ENCODE data around the gene GCG. TPM values are rescaled to one million over a fixed set of nuclear protein-coding genes. Genes with fewer than 3 reads are reported as not detected.

Gene GCG
- total RNA-seq, 1 donor from 2014 or later: not detected

GRCh38 chr2:162113088-162113775, 38.8 kb downstream of the GCG start:
- peaks cover 6% of the 10 kb centered on the region for H3K4me1 Mint-ChIP-seq (ENCODE audit: unreplicated experiment)
- H3K36me3 Mint-ChIP-seq (ENCODE audit: unreplicated experiment): no peaks in the 10 kb centered on the region
- no peak for TF ChIP-seq CTCF (IDR thresholded peaks at IDR 0.05)
- peaks cover 8% of the 10 kb centered on the region for H3K9me3 Mint-ChIP-seq (ENCODE audit: unreplicated experiment)
- peaks cover 14% of the 10 kb centered on the region for H3K27me3 Mint-ChIP-seq (ENCODE audit: unreplicated experiment)
- DNase-seq (ENCODE audit: extremely low spot score, unreplicated experiment): no peak
- no peak overlapping the region for H3K4me3 Mint-ChIP-seq (ENCODE audit: unreplicated experiment)
- no peak overlapping the region for H3K27ac Mint-ChIP-seq (ENCODE audit: unreplicated experiment)

GRCh38 chr2:162111958-162112850, 39.8 kb downstream of the GCG start:
- peaks cover 6% of the 10 kb centered on the region for H3K4me1 Mint-ChIP-seq (ENCODE audit: unreplicated experiment)
- no peak overlapping the region for H3K4me3 Mint-ChIP-seq (ENCODE audit: unreplicated experiment)
- peaks cover 25% of the 10 kb centered on the region for H3K27me3 Mint-ChIP-seq (ENCODE audit: unreplicated experiment)
- H3K27ac Mint-ChIP-seq (ENCODE audit: unreplicated experiment): no peak overlapping the region
- DNase-seq (ENCODE audit: extremely low spot score, unreplicated experiment): no peak
- TF ChIP-seq CTCF (IDR thresholded peaks at IDR 0.05): no peak
- H3K36me3 Mint-ChIP-seq (ENCODE audit: unreplicated experiment): no peaks in the 10 kb centered on the region
- peaks cover 8% of the 10 kb centered on the region for H3K9me3 Mint-ChIP-seq (ENCODE audit: unreplicated experiment)

DNA sequence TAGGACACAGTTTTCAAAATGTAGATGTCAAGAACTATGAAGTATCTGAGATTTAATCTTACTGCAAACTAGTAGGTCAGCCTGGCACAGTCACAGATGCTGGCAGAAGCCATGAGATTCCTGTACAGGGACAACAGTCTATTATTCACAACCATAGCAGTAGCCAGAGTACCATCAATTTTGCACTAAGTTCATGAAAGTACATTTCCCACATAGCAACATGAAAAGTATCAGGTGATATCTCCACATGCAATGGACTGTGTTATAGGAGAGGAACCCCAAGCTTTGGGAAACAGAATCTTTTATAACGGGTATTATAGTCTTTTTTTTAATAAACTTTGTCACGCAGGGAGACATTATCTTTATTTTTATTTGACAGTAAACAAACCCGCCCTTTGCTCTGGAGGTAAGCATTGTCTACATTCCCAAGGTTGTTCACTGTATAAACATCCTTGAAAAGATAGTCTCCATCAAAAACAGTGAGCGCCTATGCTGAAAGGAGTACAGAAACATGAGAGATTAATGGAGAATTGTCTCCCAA, 44.6 kb downstream of the GCG start:
- H3K9me3 Mint-ChIP-seq (ENCODE audit: unreplicated experiment): no peaks in the 10 kb centered on the region
- no peak for TF ChIP-seq CTCF (IDR thresholded peaks at IDR 0.05)
- H3K27me3 Mint-ChIP-seq (ENCODE audit: unreplicated experiment): peaks cover 43% of the 10 kb centered on the region
- no peak overlapping the region for H3K4me3 Mint-ChIP-seq (ENCODE audit: unreplicated experiment)
- no peaks in the 10 kb centered on the region for H3K4me1 Mint-ChIP-seq (ENCODE audit: unreplicated experiment)
- DNase-seq (ENCODE audit: extremely low spot score, unreplicated experiment): no peak
- H3K27ac Mint-ChIP-seq (ENCODE audit: unreplicated experiment): no peak overlapping the region
- H3K36me3 Mint-ChIP-seq (ENCODE audit: unreplicated experiment): no peaks in the 10 kb centered on the region

DNA sequence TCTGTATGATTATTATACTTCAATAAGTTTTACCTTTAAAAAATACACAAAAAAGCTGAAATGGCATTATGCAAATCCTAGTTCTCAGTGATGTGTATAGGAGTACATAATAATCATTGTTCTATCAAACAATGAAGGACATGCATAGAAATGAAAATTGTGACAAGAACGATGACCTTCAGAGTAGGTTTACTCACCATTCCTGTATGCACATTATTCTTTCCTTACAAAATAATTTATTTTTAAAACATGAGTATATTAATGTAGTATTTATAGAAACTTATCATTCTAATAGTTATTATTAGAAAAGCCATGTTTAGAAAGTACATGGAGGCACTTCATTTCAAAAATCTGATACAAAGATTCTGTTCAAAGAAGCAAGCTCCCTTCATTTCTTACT, 45.3 kb downstream of the GCG start:
- Mint-ChIP-seq H3K9me3 (ENCODE audit: unreplicated experiment) (no peaks in the 10 kb centered on the region), H3K4me3 (ENCODE audit: unreplicated experiment) (no peak overlapping the region), H3K27ac (ENCODE audit: unreplicated experiment) (no peak overlapping the region), H3K4me1 (ENCODE audit: unreplicated experiment) (no peaks in the 10 kb centered on the region), H3K27me3 (ENCODE audit: unreplicated experiment) (peaks cover 45% of the 10 kb centered on the region), H3K36me3 (ENCODE audit: unreplicated experiment) (no peaks in the 10 kb centered on the region)
- no peak for DNase-seq (ENCODE audit: extremely low spot score, unreplicated experiment)
- TF ChIP-seq CTCF (IDR thresholded peaks at IDR 0.05): no peak

GRCh38 chr2:162106146-162106551, 45.9 kb downstream of the GCG start:
- H3K27ac Mint-ChIP-seq (ENCODE audit: unreplicated experiment): no peak overlapping the region
- DNase-seq (ENCODE audit: extremely low spot score, unreplicated experiment): no peak
- H3K4me3 Mint-ChIP-seq (ENCODE audit: unreplicated experiment): no peak overlapping the region
- TF ChIP-seq CTCF (IDR thresholded peaks at IDR 0.05): no peak
- H3K9me3 Mint-ChIP-seq (ENCODE audit: unreplicated experiment): no peaks in the 10 kb centered on the region
- peaks cover 42% of the 10 kb centered on the region for H3K27me3 Mint-ChIP-seq (ENCODE audit: unreplicated experiment)
- H3K36me3 Mint-ChIP-seq (ENCODE audit: unreplicated experiment): no peaks in the 10 kb centered on the region
- no peaks in the 10 kb centered on the region for H3K4me1 Mint-ChIP-seq (ENCODE audit: unreplicated experiment)
